ENCODE measurements around the gene SSR2.

- TF ChIP-seq POLR2A (IDR thresholded peaks at IDR 0.05) (no peak), CTCF (IDR thresholded peaks at IDR 0.05) (no peak)
Measured at GRCh38 chr1:156045076-156045475, 24.3 kb upstream of the SSR2 start.
